GM13977 (cell line): ENCODE measurements around the gene CRNKL1.

Source experiments
- DNase-seq: peaks from one replicate; pipeline ENCODE4 v3.0.0; 2012; ENCODE audit warnings: low spot score
- CTCF ChIP-seq: IDR thresholded peaks from 2 replicates; pipeline ENCODE4 v1.5.1; 2012; ENCODE audit warnings: mild to moderate bottlenecking, control low read depth; ENCODE audit not compliant: insufficient read depth; ENCODE audit errors: extremely low read depth, missing control alignments
- in situ Hi-C: fragments of 300-500 bp; cut with MboI; formaldehyde crosslinking; loops from one replicate; pipeline ENCODE4 v1.12.0; 2022; ENCODE audit warnings: low sequenced_read_pairs, low pct_unique_long_range_greater_than_20kb, mixed read lengths, inconsistent platforms; ENCODE audit not compliant: unreplicated experiment

CRNKL1 gene

GRCh38 chr20:20079102-20079784 is 27.0 kb upstream of the CRNKL1 start:
- no peak for TF ChIP-seq CTCF
- in situ Hi-C loops = loop anchor here (25.0 kb wide), 2 partner anchors 158 to 483 kb away; no protein-coding TSS in a partner anchor
- no peak for DNase-seq

- no peak for DNase-seq
- TF ChIP-seq CTCF = no peak
- in situ Hi-C loops = loop anchor here (25.0 kb wide), 2 partner anchors 159 to 484 kb away; no protein-coding TSS in a partner anchor
Observed at GRCh38 chr20:20078041-20078440, 25.8 kb upstream of the CRNKL1 start.

- DNase-seq = no peak
- in situ Hi-C loops = loop anchor here (25.0 kb wide), 2 partner anchors 161 to 486 kb away; no protein-coding TSS in a partner anchor
- TF ChIP-seq CTCF = no peak
Observed at GRCh38 chr20:20076297-20077065, 24.2 kb upstream of the CRNKL1 start.

- TF ChIP-seq CTCF = no peak
- in situ Hi-C loops = loop anchor here (25.0 kb wide), 2 partner anchors 162 to 487 kb away; no protein-coding TSS in a partner anchor
- no peak for DNase-seq
Observed at GRCh38 chr20:20075032-20075431, 22.8 kb upstream of the CRNKL1 start.

- in situ Hi-C loops = no loop called here
- TF ChIP-seq CTCF = no peak
- no peak for DNase-seq
Observed at GRCh38 chr20:20073801-20074371, 21.6 kb upstream of the CRNKL1 start.

GRCh38 chr20:20070871-20071726 is 18.8 kb upstream of the CRNKL1 start:
- no peak for TF ChIP-seq CTCF
- in situ Hi-C loops = no loop called here
- DNase-seq = no peak
